Upper lobe of left lung (tissue), 4 donors: ENCODE measurements around the gene ARHGAP26.

Experiments used
- POLR2A ChIP-seq, 4 donors: fragments of 450-650 bp; IDR thresholded peaks; one replicate each; pipeline ENCODE4 v1.5.1; 2016 to 2017; ENCODE audit warnings: antibody characterized with exemption in 4 of 4, mild to moderate bottlenecking in 2 of 4
- POLR2AphosphoS5 ChIP-seq, 2 donors: sonication (generic); formaldehyde crosslinking; IDR thresholded peaks; one replicate each; pipeline ENCODE4 v1.5.1; 2017; ENCODE audit warnings: antibody characterized with exemption in 2 of 2
- TF ChIP-seq, protein P1 (sequence below), 6 experiments: fragments of 450-650 bp in 4 of 6; fragments of 200-600 bp in 2 of 6; sonication (generic) in 2 of 6; IDR thresholded peaks; one replicate each; pipeline ENCODE4 v1.5.1; 2016 to 2019; ENCODE audit warnings: antibody characterized with exemption in 6 of 6

DNA sequence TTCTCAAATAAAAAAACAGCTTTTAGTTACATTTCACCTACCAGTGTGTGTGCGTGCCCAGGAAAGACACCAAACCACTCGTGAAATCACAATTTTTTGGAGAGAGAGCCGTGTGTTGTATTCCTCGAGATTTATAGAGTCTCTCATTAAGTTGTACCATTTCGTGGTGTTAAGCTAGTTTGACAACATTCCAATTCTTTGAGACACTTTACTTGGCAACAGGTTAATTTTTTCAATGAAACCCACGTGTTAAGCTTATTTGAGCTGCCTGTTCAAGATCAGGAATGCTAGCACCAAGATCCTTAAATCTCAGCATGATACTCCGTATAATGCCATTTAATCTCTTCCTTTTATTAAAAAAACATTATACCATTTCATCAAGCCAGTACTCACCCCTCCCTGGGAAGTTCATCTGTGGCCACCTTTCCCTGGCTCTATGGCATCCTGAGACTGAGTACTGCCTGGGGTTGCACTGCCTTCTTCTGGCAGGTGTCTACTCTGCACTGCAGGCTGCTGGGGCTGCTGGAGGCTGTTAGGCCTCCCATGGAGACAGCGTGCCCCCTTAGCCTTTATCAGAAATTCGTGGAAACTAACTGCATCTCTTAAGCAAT lies 143.7 kb downstream of the ARHGAP26 start:
- TF ChIP-seq, protein P1, sequence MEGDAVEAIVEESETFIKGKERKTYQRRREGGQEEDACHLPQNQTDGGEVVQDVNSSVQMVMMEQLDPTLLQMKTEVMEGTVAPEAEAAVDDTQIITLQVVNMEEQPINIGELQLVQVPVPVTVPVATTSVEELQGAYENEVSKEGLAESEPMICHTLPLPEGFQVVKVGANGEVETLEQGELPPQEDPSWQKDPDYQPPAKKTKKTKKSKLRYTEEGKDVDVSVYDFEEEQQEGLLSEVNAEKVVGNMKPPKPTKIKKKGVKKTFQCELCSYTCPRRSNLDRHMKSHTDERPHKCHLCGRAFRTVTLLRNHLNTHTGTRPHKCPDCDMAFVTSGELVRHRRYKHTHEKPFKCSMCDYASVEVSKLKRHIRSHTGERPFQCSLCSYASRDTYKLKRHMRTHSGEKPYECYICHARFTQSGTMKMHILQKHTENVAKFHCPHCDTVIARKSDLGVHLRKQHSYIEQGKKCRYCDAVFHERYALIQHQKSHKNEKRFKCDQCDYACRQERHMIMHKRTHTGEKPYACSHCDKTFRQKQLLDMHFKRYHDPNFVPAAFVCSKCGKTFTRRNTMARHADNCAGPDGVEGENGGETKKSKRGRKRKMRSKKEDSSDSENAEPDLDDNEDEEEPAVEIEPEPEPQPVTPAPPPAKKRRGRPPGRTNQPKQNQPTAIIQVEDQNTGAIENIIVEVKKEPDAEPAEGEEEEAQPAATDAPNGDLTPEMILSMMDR (IDR thresholded peaks at IDR 0.05), result no peak
- TF ChIP-seq POLR2AphosphoS5 (IDR thresholded peaks at IDR 0.05) (no peak), POLR2A (IDR thresholded peaks at IDR 0.05) (no peak)
